Measurements from ENCODE around the gene RGS1. TPM values are rescaled to one million over a fixed set of nuclear protein-coding genes. Genes with fewer than 3 reads are reported as not detected.

The RGS1 gene
- polyA plus RNA-seq, 1 of the 3 experiments (the other 2 are of a cell fraction), result 0.12 TPM

GRCh38 chr1:192566657-192567056 is 8.9 kb upstream of the RGS1 start:
- no peaks in the 10 kb centered on the region for H3K27me3 ChIP-seq (ENCODE audit: insufficient read depth)
- H3F3A ChIP-seq (replicated peaks; ENCODE audit: insufficient read depth), result peaks cover under 1% of the 10 kb centered on the region
- no peaks in the 10 kb centered on the region for H3K36me3 ChIP-seq (replicated peaks in 1 of 2; ENCODE audit: control insufficient read depth in 1 of 2, insufficient read depth in 2 of 2, low read length in 1 of 2)
- no peaks in the 10 kb centered on the region for H3K9me2 ChIP-seq
- CTCF ChIA-PET, result no interaction called here
- no peak for TF ChIP-seq FOXJ3 (CRISPR knock-in tag; IDR thresholded peaks at IDR 0.05)
- no peak for TF ChIP-seq YY1 (IDR thresholded peaks at IDR 0.05; ENCODE audit: low read depth)
- TF ChIP-seq, protein P1, sequence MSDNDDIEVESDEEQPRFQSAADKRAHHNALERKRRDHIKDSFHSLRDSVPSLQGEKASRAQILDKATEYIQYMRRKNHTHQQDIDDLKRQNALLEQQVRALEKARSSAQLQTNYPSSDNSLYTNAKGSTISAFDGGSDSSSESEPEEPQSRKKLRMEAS (IDR thresholded peaks at IDR 0.05; ENCODE audit: low read depth), result no peak
- no peak for TF ChIP-seq GABPA (IDR thresholded peaks at IDR 0.05; ENCODE audit: low read depth)
- TF ChIP-seq, protein P2, sequence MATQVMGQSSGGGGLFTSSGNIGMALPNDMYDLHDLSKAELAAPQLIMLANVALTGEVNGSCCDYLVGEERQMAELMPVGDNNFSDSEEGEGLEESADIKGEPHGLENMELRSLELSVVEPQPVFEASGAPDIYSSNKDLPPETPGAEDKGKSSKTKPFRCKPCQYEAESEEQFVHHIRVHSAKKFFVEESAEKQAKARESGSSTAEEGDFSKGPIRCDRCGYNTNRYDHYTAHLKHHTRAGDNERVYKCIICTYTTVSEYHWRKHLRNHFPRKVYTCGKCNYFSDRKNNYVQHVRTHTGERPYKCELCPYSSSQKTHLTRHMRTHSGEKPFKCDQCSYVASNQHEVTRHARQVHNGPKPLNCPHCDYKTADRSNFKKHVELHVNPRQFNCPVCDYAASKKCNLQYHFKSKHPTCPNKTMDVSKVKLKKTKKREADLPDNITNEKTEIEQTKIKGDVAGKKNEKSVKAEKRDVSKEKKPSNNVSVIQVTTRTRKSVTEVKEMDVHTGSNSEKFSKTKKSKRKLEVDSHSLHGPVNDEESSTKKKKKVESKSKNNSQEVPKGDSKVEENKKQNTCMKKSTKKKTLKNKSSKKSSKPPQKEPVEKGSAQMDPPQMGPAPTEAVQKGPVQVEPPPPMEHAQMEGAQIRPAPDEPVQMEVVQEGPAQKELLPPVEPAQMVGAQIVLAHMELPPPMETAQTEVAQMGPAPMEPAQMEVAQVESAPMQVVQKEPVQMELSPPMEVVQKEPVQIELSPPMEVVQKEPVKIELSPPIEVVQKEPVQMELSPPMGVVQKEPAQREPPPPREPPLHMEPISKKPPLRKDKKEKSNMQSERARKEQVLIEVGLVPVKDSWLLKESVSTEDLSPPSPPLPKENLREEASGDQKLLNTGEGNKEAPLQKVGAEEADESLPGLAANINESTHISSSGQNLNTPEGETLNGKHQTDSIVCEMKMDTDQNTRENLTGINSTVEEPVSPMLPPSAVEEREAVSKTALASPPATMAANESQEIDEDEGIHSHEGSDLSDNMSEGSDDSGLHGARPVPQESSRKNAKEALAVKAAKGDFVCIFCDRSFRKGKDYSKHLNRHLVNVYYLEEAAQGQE (IDR thresholded peaks at IDR 0.05; ENCODE audit: low read depth, low read length), result no peak
- no peak for TF ChIP-seq EZH2phosphoT487 (IDR thresholded peaks at IDR 0.05; ENCODE audit: borderline replicate concordance, low read depth)
- TF ChIP-seq NFIC (IDR thresholded peaks at IDR 0.05; ENCODE audit: borderline replicate concordance), result no peak
- TF ChIP-seq, protein P3, sequence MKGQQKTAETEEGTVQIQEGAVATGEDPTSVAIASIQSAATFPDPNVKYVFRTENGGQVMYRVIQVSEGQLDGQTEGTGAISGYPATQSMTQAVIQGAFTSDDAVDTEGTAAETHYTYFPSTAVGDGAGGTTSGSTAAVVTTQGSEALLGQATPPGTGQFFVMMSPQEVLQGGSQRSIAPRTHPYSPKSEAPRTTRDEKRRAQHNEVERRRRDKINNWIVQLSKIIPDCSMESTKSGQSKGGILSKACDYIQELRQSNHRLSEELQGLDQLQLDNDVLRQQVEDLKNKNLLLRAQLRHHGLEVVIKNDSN (IDR thresholded peaks at IDR 0.05; ENCODE audit: borderline replicate concordance, low read depth), result no peak
- TF ChIP-seq GATA2 (CRISPR knock-in tag; IDR thresholded peaks at IDR 0.05), result no peak
- no peak for TF ChIP-seq RAD21 (IDR thresholded peaks at IDR 0.05; ENCODE audit: low read length)
- TF ChIP-seq EP300 (IDR thresholded peaks at IDR 0.05; ENCODE audit: borderline replicate concordance in 1 of 2, low read depth in 1 of 2, low read length in 1 of 2), result no peak
- no peak for TF ChIP-seq SIN3A (IDR thresholded peaks at IDR 0.05; ENCODE audit: borderline replicate concordance, low read depth, low read length)
- TF ChIP-seq ZBTB33 (IDR thresholded peaks at IDR 0.05; ENCODE audit: borderline replicate concordance, low read depth), result no peak
- no peak for TF ChIP-seq FOSL2 (IDR thresholded peaks at IDR 0.05; ENCODE audit: borderline replicate concordance, low read depth)
- TF ChIP-seq USF2 (IDR thresholded peaks at IDR 0.05; ENCODE audit: borderline replicate concordance, low read depth, low read length), result no peak
- no peak for DNase-seq
- POLR2A ChIA-PET, result no interaction called here
- H3K4me1 ChIP-seq (ENCODE audit: control insufficient read depth in 1 of 2, insufficient read depth in 2 of 2, low read depth in 1 of 2, low read length in 1 of 2), result peaks cover 0 to 2% of the 10 kb centered on the region in 2 experiments; a peak in 2 of 4 replicates
- H2AFZ ChIP-seq (ENCODE audit: low read depth), result no peak overlapping the region
- no peak overlapping the region for H3K9ac ChIP-seq
- H3K9me3 ChIP-seq, result no peaks in the 10 kb centered on the region
- no peak overlapping the region for H3K4me2 ChIP-seq
- H3K4me3 ChIP-seq (ENCODE audit: low read depth in 2 of 2, low read length in 1 of 2), result no peak overlapping the region
- no peak overlapping the region for H3K27ac ChIP-seq (ENCODE audit: low read depth in 2 of 2, low read length in 1 of 2)
- no peaks in the 10 kb centered on the region for H4K20me1 ChIP-seq (ENCODE audit: insufficient read depth)
- H3K79me2 ChIP-seq (ENCODE audit: insufficient read depth), result no peaks in the 10 kb centered on the region
- 89% methylated on average over 3 of the region's 3 CpGs for WGBS (ENCODE audit: low lambda C conversion rate)

All from SK-N-SH (cell line).